Activated CD4-positive, alpha-beta memory T cell treated with anti-CD3 and anti-CD28 coated beads for 36 hours (primary cell): Measurements from ENCODE around the gene AGER. TPM values are rescaled to one million over a fixed set of nuclear protein-coding genes. Genes with fewer than 3 reads are reported as not detected.

Experiments used
- CTCF ChIA-PET: fragments of 350-600 bp; sonication (Branson Sonifier 250); formaldehyde crosslinking; loops from one replicate; lab custom pipeline; 2021; ENCODE audit warnings: antibody characterized with exemption, inconsistent platforms; lab: Charles Lee
- POLR2A ChIA-PET: fragments of 350-600 bp; sonication (Branson Sonifier 250); formaldehyde crosslinking; loops from one replicate; lab custom pipeline; 2021; ENCODE audit warnings: antibody characterized with exemption; lab: Charles Lee
- DNase-seq: peaks from one replicate; pipeline ENCODE4 v3.0.0-alpha.2; 2020
- H3K27ac Mint-ChIP-seq: one replicate; pipeline ENCODE4 v1.8.0; 2021; ENCODE audit warnings: mixed read lengths
- H3K27me3 Mint-ChIP-seq: one replicate; pipeline ENCODE4 v1.8.0; 2021; ENCODE audit warnings: mixed read lengths
- H3K36me3 Mint-ChIP-seq: one replicate; pipeline ENCODE4 v1.8.0; 2021; ENCODE audit warnings: mixed read lengths
- H3K4me1 Mint-ChIP-seq: one replicate; pipeline ENCODE4 v1.8.0; 2021; ENCODE audit warnings: low read depth, mixed read lengths
- H3K4me3 Mint-ChIP-seq: one replicate; pipeline ENCODE4 v1.8.0; 2021; ENCODE audit warnings: mild to moderate bottlenecking, mixed read lengths
- H3K9me3 Mint-ChIP-seq: one replicate; pipeline ENCODE4 v1.8.0; 2021; ENCODE audit warnings: mixed read lengths
- intact Hi-C: fragments of 100-400 bp; cut with micrococcal nuclease; formaldehyde crosslinking; loops from one replicate; pipeline ENCODE4 v1.15.1; 2023
- total RNA-seq, 2 experiments: library from RNA; stranded (reverse); gene quantifications; one replicate each; pipeline ENCODE4 v1.2.3, GENCODE V29; 2021

The AGER gene
- total RNA-seq, 2 experiments from 2014 or later = 16.5 to 23.5 TPM

DNA sequence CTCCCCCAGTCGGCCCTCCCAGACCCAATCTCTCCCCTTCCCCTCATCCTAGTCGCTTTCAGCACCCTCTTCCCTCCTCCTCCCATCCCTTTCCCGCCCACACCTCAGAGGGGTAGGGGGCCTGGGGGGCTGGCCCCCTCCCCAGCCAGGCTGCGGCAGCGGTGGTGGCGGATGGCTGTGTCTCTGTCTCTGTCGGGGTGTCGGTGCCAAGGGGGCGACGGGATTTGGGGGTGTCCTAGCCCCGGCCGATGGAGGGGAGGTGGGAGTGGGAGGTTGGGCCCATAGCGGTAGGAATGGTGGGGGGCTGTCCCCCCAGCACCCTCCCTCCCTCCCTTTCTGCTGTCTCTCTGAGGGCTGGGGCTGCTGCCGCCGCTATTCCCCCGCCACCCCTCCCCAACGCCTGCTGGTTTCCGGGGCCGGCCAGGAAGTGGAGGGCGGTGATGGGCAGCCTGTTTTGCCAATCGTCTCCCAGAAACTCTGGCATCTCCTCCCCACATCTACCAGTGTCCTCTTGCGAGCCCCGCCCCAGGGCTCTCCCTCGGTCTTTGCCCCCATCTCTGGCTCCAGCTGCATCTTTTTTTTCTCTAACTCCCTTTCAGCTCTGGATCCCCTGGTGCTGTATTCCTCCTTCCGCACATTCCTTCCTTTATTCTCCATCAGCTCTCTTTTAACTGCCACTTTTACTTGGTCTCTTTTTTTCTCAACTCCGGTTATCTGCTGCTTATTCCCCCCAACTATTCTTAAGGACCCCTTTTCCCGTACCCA, 8.2 kb downstream of the AGER start, which contains the start of gene AGPAT1:
Gene AGPAT1 (minus strand): TSS at position 374 of the 765 bp plus-strand sequence. CDS start 4,588 bp downstream, outside the sequence.
- no peaks in the 10 kb centered on the region for H3K9me3 Mint-ChIP-seq
- peaks cover 12% of the 10 kb centered on the region for H3K36me3 Mint-ChIP-seq
- no peaks in the 10 kb centered on the region for H3K27me3 Mint-ChIP-seq
- POLR2A ChIA-PET = interaction anchor here (0.7 to 4.9 kb wide), 3 partner anchors 13 to 21 kb away, joined by 3 to 57 read pairs (median 4); partner anchors contain the start of genes GPSM3 and PBX2
- peak; percentile 99 for DNase-seq
- H3K27ac Mint-ChIP-seq = peak within 1 kb of the TSS; percentile 96
- peaks cover 60% of the 10 kb centered on the region for H3K4me1 Mint-ChIP-seq
- intact Hi-C loops = loop anchor here (5.0 to 10.0 kb wide), 2 partner anchors 201 to 796 kb away; partner anchors contain the start of gene DXO
- CTCF ChIA-PET = interaction anchor here (0.7 to 1.3 kb wide), 2 partner anchors 20 to 47 kb away, joined by 3 to 5 read pairs; no protein-coding TSS in a partner anchor
- H3K4me3 Mint-ChIP-seq = peak within 1 kb of the TSS; percentile 85

DNA sequence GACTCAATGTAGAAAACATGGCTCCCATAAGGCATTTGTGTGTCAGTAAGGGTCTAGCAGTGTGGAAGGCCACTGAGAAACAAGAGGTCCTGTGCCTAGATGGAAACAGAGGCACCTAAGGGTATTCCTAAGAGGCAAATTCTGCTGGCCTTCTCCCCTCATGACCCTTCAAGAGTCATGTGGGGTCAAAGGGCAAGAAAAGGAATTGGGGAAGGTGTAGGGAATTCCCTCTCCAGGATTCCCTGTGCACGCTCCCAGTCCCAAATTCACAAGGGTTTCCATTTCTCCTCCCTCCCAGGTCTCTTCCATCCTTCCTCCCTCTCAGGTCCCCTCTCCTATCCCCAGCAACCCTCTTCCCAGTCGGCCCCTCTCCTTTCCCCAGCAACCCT, 8.7 kb downstream of the AGER start:
- peaks cover 9% of the 10 kb centered on the region for H3K36me3 Mint-ChIP-seq
- no peaks in the 10 kb centered on the region for H3K27me3 Mint-ChIP-seq
- ChIA-PET CTCF (no interaction called here), POLR2A (no interaction called here)
- H3K27ac Mint-ChIP-seq = peak overlapping the region; percentile 69
- H3K9me3 Mint-ChIP-seq = no peaks in the 10 kb centered on the region
- peaks cover 54% of the 10 kb centered on the region for H3K4me1 Mint-ChIP-seq
- DNase-seq = no peak
- intact Hi-C loops = loop anchor here (5.0 to 10.0 kb wide), 2 partner anchors 201 to 797 kb away; partner anchors contain the start of gene DXO
- peak overlapping the region; percentile 85 for H3K4me3 Mint-ChIP-seq

DNA sequence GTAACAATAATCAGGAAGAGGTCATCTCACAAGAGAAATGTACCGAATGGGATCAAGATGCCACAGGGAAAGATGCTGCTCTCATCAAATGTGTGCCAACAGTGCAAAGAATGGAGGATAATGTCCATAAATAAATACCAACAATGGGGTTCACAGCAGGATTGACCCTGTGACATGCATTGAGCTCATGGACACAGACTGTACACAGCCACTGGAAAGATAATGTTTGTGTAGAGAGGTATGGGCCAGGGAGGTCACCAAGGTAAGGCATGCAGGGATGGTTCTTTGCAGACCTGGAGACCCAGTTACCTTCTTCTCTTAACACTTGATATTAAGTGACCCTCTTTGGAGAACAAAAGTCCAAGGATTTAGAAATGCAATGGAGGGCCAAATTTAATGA, 9.6 kb downstream of the AGER start:
- intact Hi-C loops = loop anchor here (10.0 kb wide), 1 partner anchor 200 kb away; the partner anchor contains the start of gene DXO

DNA sequence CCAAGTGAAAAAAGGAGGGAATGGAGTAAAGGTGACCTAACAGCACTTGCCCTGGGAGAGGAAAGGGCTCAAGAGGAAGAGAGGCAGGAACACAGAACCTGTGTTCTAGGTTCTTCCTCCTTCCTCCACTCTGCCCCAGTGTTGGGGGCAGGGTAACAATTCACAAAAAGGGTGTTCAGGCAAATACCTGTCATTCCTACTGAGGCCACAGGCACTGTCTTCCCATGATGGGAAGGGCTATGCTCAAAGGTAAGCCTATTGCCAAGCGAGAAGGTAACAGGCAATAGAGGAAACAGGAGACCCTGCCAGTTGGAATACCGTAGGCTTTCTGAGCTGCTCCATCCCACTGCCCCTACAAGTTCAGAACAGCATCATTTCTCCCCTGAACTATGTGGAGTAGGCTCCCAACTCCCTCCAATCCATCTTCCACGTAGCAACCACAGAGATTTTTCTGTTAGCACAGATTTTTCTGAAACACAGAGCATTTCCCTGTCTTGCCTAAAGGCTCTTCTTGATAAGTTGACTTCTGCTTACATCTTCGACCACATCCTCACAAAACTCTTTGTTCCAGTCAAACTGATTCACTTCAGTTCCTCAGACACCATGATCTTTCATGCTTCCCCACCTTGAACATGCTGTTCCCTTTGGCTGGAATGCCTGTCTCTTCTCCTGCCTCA, 10.9 kb downstream of the AGER start:
- CTCF ChIA-PET = interaction anchor here (1.2 kb wide), 1 partner anchor 54 kb away, joined by 3 read pairs; no protein-coding TSS in a partner anchor
- no peaks in the 10 kb centered on the region for H3K27me3 Mint-ChIP-seq
- H3K4me3 Mint-ChIP-seq = no peak overlapping the region
- intact Hi-C loops = loop anchor here (10.0 kb wide), 1 partner anchor 198 kb away; the partner anchor contains the start of gene DXO
- H3K36me3 Mint-ChIP-seq = peaks cover 15% of the 10 kb centered on the region
- H3K27ac Mint-ChIP-seq = no peak overlapping the region
- POLR2A ChIA-PET = no interaction called here
- H3K9me3 Mint-ChIP-seq = no peaks in the 10 kb centered on the region
- no peak for DNase-seq
- H3K4me1 Mint-ChIP-seq = peaks cover 38% of the 10 kb centered on the region

More for the DNA sequence above, 9.6 kb downstream of the AGER start:
- Mint-ChIP-seq H3K27me3 (no peaks in the 10 kb centered on the region), H3K36me3 (peaks cover 11% of the 10 kb centered on the region), H3K9me3 (no peaks in the 10 kb centered on the region), H3K4me3 (peak overlapping the region; percentile 3), H3K27ac (no peak overlapping the region), H3K4me1 (peaks cover 46% of the 10 kb centered on the region)
- CTCF ChIA-PET = no interaction called here
- no peak for DNase-seq
- POLR2A ChIA-PET = no interaction called here

DNA sequence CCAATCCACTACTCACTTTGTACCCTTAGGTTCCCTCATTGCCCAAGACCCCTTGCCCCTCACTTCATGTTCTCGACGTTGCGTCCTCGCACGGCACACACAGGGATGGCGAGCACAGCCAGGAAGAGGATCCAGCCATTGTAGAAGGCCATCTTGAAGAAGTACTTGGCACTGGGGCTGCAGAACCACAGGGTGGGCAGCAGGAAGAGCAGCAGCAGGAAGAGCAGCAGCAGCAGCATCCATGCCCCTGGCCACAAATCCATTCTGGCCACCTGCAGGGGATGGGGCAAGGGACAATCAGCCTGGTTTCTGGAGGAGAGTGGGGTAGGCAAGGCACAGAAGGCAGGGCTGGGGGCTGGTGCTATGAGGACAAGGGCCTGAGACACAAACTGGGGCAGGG, 12.8 kb downstream of the AGER start:
- no peak for DNase-seq
- no peaks in the 10 kb centered on the region for H3K27me3 Mint-ChIP-seq
- H3K9me3 Mint-ChIP-seq = no peaks in the 10 kb centered on the region
- no peak overlapping the region for H3K27ac Mint-ChIP-seq
- POLR2A ChIA-PET = no interaction called here
- intact Hi-C loops = loop anchor here (10.0 kb wide), 1 partner anchor 196 kb away; the partner anchor contains the start of gene DXO
- peaks cover 28% of the 10 kb centered on the region for H3K4me1 Mint-ChIP-seq
- H3K36me3 Mint-ChIP-seq = peaks cover 20% of the 10 kb centered on the region
- CTCF ChIA-PET = interaction anchor here (1.4 kb wide), 1 partner anchor 53 kb away, joined by 4 read pairs; no protein-coding TSS in a partner anchor
- H3K4me3 Mint-ChIP-seq = no peak overlapping the region

DNA sequence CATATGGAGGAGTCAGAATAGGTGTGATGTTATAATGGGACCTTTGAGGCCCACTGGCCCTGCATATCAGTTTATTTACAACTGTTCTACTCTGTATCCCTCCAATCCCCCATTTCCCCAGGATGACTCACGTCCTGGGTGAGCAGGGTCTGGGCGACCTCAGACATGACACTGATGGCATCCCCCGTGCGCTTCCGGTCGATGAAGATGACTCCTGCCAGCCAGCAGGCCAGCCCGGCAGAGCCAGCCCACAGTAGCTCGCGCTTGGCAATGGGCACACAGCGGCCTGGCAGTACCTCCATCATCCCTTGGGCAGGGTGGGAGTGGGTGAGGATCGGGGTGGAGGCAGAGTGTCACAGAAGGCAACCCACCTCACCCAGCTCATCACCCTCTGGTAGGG, 13.8 kb downstream of the AGER start:
- Mint-ChIP-seq H3K36me3 (peaks cover 20% of the 10 kb centered on the region), H3K9me3 (no peaks in the 10 kb centered on the region), H3K4me3 (no peak overlapping the region), H3K27me3 (no peaks in the 10 kb centered on the region), H3K27ac (no peak overlapping the region), H3K4me1 (peaks cover 26% of the 10 kb centered on the region)
- ChIA-PET CTCF (no interaction called here), POLR2A (no interaction called here)
- DNase-seq = no peak
- intact Hi-C loops = loop anchor here (10.0 kb wide), 1 partner anchor 195 kb away; the partner anchor contains the start of gene DXO

DNA sequence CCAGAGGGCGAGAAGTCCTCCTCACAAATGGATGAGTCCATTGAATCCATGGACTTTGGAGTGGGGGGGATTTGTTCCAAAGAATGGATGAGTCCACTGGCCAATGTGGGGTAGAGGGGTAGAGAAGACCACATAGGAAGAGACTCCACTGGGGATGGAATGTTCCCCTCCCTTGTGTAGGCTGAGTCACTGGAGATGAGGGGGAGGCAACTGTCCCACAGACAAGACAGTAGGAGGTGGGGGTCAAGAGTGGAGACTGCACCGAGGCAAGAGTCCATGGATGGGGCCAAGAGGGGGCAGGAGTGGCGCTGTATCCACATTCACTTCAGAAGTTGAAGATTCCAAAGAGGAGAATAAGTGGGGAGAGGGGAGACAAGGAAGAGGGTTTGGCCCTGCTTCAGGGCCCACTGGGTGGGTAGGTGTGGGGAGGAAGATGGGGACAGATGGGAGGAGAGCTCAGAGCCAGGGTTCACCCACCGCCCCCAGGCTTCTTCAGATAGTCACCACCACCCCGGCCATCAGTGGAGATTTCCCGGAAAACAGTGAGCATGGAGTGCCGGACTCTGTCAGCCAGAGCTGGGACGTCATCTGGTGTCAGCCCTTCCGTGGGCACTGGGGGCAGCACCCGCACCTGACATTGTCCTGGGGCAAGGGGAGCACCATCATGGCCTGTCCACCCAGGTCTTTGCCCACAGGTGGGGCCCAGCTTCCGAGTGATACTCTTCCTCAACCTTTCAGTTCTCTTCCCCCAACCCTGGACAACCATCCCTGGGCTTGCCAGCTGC, 15.1 kb downstream of the AGER start:
- peaks cover 23% of the 10 kb centered on the region for H3K36me3 Mint-ChIP-seq
- peaks cover 15% of the 10 kb centered on the region for H3K4me1 Mint-ChIP-seq
- H3K9me3 Mint-ChIP-seq = no peaks in the 10 kb centered on the region
- ChIA-PET CTCF (interaction anchor here (0.7 kb wide), 1 partner anchor 50 kb away, joined by 3 read pairs; no protein-coding TSS in a partner anchor), POLR2A (no interaction called here)
- no peaks in the 10 kb centered on the region for H3K27me3 Mint-ChIP-seq
- no peak for DNase-seq
- no peak overlapping the region for H3K27ac Mint-ChIP-seq
- intact Hi-C loops = no loop called here
- no peak overlapping the region for H3K4me3 Mint-ChIP-seq

DNA sequence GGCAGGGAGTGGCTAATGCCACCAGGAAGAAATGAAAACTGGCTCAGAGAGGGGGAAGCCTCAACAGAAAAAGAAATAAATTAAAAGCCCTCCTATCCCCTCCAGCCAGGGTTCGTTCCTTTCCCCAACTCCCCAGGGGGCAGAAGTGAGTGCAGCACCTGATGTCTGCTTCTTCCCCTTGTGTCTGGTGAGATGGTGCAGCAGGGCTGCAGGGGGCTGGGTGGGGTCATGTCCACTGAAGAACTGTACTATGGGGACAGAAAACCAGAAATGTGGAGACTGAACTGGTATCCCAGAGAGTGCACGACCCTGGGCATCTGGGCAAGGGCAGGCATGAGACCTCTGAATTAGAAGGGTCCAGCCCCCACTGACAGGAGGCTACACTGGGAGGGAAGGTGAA, 15.7 kb downstream of the AGER start:
- Mint-ChIP-seq H3K4me1 (peaks cover 8% of the 10 kb centered on the region), H3K36me3 (peaks cover 23% of the 10 kb centered on the region), H3K4me3 (no peak overlapping the region), H3K27ac (no peak overlapping the region), H3K9me3 (no peaks in the 10 kb centered on the region), H3K27me3 (no peaks in the 10 kb centered on the region)
- intact Hi-C loops = no loop called here
- ChIA-PET POLR2A (no interaction called here), CTCF (no interaction called here)
- no peak for DNase-seq

DNA sequence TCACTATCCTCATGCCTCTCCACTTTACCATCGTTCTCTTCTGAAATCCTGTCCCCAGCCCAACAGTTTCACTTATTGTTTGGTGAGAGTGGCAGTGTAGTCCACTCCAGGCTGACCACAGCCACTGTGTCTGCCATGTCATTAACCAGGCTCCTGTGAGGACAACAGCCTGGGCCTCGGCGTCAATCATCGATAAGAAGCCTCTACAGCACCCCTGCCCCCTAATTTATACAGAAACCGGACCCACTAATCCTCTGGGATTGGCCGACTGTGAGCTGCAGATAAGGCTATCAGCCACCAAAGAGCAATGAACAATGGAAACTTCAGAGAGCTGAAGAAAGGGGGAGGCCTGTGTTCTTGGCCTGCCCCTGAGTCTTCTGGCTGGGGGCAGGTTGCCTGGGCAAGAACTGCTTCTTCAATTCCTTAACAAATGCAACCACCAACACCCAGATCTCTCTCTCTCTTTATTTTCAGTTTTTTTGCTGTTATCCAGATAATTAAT, 16.2 kb downstream of the AGER start:
- no peaks in the 10 kb centered on the region for H3K27me3 Mint-ChIP-seq
- ChIA-PET CTCF (no interaction called here), POLR2A (no interaction called here)
- H3K27ac Mint-ChIP-seq = no peak overlapping the region
- intact Hi-C loops = no loop called here
- H3K36me3 Mint-ChIP-seq = peaks cover 23% of the 10 kb centered on the region
- H3K9me3 Mint-ChIP-seq = no peaks in the 10 kb centered on the region
- DNase-seq = no peak
- peaks cover 3% of the 10 kb centered on the region for H3K4me1 Mint-ChIP-seq
- H3K4me3 Mint-ChIP-seq = no peak overlapping the region

DNA sequence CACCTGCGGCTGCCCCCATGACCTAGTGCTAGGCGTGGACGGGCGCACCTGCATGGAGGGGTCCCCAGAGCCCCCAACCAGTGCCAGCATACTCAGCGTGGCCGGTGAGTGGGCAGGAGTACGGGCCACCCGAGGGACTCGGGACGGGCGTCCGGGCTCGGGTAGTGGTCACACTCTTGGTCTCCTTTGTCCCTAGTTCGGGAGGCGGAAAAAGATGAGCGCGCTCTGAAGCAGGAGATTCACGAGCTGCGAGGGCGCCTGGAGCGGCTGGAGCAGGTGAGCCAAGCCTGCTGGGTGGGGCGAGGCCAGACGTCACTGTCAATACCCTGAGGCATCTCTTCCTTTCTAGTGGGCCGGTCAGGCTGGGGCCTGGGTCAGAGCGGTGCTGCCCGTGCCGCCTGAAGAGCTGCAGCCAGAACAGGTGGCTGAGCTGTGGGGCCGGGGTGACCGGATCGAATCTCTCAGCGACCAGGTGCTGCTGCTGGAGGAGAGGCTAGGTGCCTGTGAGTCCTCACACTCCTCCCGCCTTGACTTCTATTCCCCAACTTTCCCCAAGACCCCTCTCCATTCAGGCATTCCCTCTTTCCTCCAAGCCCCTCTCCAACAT, 16.8 kb downstream of the AGER start:
- DNase-seq = no peak
- no peaks in the 10 kb centered on the region for H3K27me3 Mint-ChIP-seq
- H3K4me1 Mint-ChIP-seq = no peaks in the 10 kb centered on the region
- CTCF ChIA-PET = no interaction called here
- peaks cover 23% of the 10 kb centered on the region for H3K36me3 Mint-ChIP-seq
- POLR2A ChIA-PET = no interaction called here
- H3K27ac Mint-ChIP-seq = no peak overlapping the region
- intact Hi-C loops = no loop called here
- H3K9me3 Mint-ChIP-seq = no peaks in the 10 kb centered on the region
- no peak overlapping the region for H3K4me3 Mint-ChIP-seq

DNA sequence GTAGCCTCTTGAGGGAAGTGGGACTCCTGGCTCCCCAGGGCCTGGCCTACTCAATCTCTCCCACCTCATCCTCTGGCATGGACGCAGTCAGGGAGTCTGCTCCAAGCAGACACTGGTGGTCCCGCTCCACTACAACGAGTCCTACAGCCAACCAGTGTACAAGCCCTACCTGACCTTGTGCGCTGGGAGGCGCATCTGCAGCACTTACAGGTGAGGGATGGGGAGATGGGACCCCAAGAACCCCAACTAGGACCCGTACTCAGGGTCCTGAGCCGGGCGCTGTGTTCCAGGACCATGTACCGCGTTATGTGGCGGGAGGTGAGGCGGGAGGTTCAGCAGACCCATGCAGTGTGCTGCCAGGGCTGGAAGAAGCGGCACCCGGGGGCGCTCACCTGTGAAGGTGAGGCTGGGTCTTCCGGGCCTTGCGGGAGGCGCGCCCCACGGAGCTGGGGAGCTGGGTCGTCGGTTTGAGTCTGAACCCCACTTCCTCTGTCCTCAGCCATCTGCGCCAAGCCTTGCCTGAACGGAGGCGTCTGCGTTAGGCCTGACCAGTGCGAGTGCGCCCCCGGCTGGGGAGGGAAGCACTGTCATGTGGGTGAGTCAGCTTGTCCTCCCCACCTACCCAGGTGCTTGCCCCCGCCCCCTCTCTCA, 17.5 kb downstream of the AGER start:
- intact Hi-C loops = no loop called here
- H3K27ac Mint-ChIP-seq = no peak overlapping the region
- no peaks in the 10 kb centered on the region for H3K27me3 Mint-ChIP-seq
- H3K4me3 Mint-ChIP-seq = no peak overlapping the region
- H3K4me1 Mint-ChIP-seq = no peaks in the 10 kb centered on the region
- peaks cover 23% of the 10 kb centered on the region for H3K36me3 Mint-ChIP-seq
- POLR2A ChIA-PET = no interaction called here
- no peak for DNase-seq
- CTCF ChIA-PET = no interaction called here
- no peaks in the 10 kb centered on the region for H3K9me3 Mint-ChIP-seq
